Measurements from ENCODE around the gene ASPDH. TPM values are rescaled to one million over a fixed set of nuclear protein-coding genes. Genes with fewer than 3 reads are reported as not detected.
A peak's percentile ranks its signal among the peaks of the same experiment; 100 is the strongest.

The ASPDH gene
- total RNA-seq, 2 experiments from 2014 or later, result not detected

DNA sequence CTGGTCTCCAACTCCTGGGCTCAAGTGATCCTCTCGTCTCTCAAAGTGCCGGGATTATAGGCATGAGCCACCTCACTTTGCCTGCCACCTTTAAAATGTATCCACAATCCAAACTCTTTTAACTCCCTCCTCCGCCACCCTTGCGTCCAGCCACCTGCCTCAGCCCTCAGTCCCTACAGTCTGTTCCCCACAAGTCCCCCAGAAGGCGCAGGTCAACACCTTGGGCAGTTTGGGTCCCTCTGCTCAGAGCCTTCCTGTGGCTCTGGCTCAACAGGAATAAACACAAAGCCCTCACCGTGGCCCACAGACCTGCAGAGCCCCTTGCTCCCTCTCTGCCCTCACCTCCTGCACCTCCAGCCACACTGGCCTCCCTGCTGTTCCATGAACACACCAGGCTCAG is 44.9 kb downstream of the ASPDH start:
- no peak overlapping the region for H3K27ac ChIP-seq (ENCODE audit: low read depth in 1 of 2, low read length in 2 of 2)
- H3K27ac Mint-ChIP-seq, result no peak overlapping the region

DNA sequence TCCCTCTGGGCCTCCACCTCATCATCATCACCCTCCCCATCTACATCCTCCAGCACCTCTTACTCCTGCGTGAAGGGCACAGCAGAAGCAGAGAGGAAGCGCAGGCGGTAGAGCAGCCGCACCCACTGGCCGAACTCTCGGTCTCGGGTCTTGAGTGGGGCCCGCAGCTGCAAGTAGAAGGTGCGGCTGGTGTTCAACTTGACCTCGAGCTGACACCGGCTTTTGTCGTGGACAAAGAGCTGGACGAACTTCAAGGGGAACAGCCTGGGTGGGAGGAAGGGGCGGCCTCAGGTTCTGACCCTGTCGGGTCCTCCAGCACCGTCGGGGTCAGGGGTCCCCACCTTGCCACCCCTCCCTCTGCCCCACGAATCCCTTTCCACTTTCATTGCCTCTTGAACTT is 46.1 kb downstream of the ASPDH start:
- no peak for ATAC-seq (ENCODE audit: poor library complexity)
- Histone ChIP-seq H3K4me1 (ENCODE audit: insufficient read depth, low read length) (no peaks in the 10 kb centered on the region), H3K27ac (ENCODE audit: low read depth in 1 of 2, low read length in 2 of 2) (no peak overlapping the region), H3K9me3 (ENCODE audit: control insufficient read depth in 1 of 2, insufficient read depth in 1 of 2, low read length in 2 of 2) (no peaks in the 10 kb centered on the region), H3K27me3 (ENCODE audit: control insufficient read depth in 1 of 2, insufficient read depth in 2 of 2, low read length in 2 of 2) (no peaks in the 10 kb centered on the region), H3K4me3 (ENCODE audit: low read length) (no peak overlapping the region), H3K36me3 (ENCODE audit: insufficient read depth, low read length) (no peaks in the 10 kb centered on the region)
- Mint-ChIP-seq H3K36me3 (ENCODE audit: low read depth) (no peaks in the 10 kb centered on the region), H3K4me3 (no peak overlapping the region), H3K9me3 (no peaks in the 10 kb centered on the region), H3K27me3 (peaks cover 22% of the 10 kb centered on the region), H3K27ac (no peak overlapping the region), H3K4me1 (ENCODE audit: low read depth) (no peaks in the 10 kb centered on the region)
- TF ChIP-seq CTCF (IDR thresholded peaks at IDR 0.05), result no peak
- CTCF ChIA-PET, result no interaction called here
- intact Hi-C loops (cut with DNase I, micrococcal nuclease), result no loop called here
- peak in 1 of 14 experiments; percentile 12 for DNase-seq
- POLR2A ChIA-PET, result no interaction called here

More for the DNA sequence above, 44.9 kb downstream of the ASPDH start:
- DNase-seq, result no peak
- Mint-ChIP-seq H3K4me1 (ENCODE audit: low read depth) (no peaks in the 10 kb centered on the region), H3K27me3 (peaks cover 13% of the 10 kb centered on the region), H3K4me3 (no peak overlapping the region), H3K9me3 (no peaks in the 10 kb centered on the region), H3K36me3 (ENCODE audit: low read depth) (no peaks in the 10 kb centered on the region)
- POLR2A ChIA-PET, result no interaction called here
- no peak for TF ChIP-seq CTCF (IDR thresholded peaks at IDR 0.05)
- no peaks in the 10 kb centered on the region for H3K27me3 ChIP-seq (ENCODE audit: control insufficient read depth in 1 of 2, insufficient read depth in 2 of 2, low read length in 2 of 2)
- H3K9me3 ChIP-seq (ENCODE audit: control insufficient read depth in 1 of 2, insufficient read depth in 1 of 2, low read length in 2 of 2), result no peaks in the 10 kb centered on the region
- intact Hi-C loops (cut with DNase I, micrococcal nuclease), result no loop called here
- ATAC-seq (ENCODE audit: poor library complexity), result no peak
- H3K4me1 ChIP-seq (ENCODE audit: insufficient read depth, low read length), result no peaks in the 10 kb centered on the region
- CTCF ChIA-PET, result no interaction called here
- H3K4me3 ChIP-seq (ENCODE audit: low read length), result no peak overlapping the region
- H3K36me3 ChIP-seq (ENCODE audit: insufficient read depth, low read length), result no peaks in the 10 kb centered on the region

DNA sequence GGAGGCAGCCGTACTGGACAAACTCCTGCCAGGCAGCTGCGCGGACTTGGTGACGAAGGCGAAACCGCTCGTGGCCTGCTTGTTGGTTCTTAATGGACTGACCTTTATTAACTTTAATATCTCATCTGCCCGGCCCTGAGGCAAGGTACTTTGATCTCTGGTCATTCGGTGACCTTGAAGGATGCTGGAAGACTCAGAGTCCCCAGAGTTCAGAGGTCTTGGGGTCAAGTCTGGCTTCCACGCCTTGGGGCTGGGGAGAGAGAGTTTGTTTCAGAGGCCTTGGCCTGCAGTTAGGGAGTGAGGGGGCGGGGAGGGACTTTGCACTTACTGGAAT is 47.0 kb downstream of the ASPDH start:
- ChIA-PET CTCF (no interaction called here), POLR2A (no interaction called here)
- H3K27me3 ChIP-seq (ENCODE audit: control insufficient read depth in 1 of 2, insufficient read depth in 2 of 2, low read length in 2 of 2), result no peaks in the 10 kb centered on the region
- Mint-ChIP-seq H3K36me3 (ENCODE audit: low read depth) (no peaks in the 10 kb centered on the region), H3K27ac (no peak overlapping the region), H3K9me3 (no peaks in the 10 kb centered on the region), H3K27me3 (peaks cover 27% of the 10 kb centered on the region), H3K4me1 (ENCODE audit: low read depth) (no peaks in the 10 kb centered on the region), H3K4me3 (no peak overlapping the region)
- no peaks in the 10 kb centered on the region for H3K4me1 ChIP-seq (ENCODE audit: insufficient read depth, low read length)
- H3K9me3 ChIP-seq (ENCODE audit: control insufficient read depth in 1 of 2, insufficient read depth in 1 of 2, low read length in 2 of 2), result no peaks in the 10 kb centered on the region
- intact Hi-C loops (cut with DNase I, micrococcal nuclease), result no loop called here
- no peaks in the 10 kb centered on the region for H3K36me3 ChIP-seq (ENCODE audit: insufficient read depth, low read length)
- no peak for TF ChIP-seq CTCF (IDR thresholded peaks at IDR 0.05)
- no peak overlapping the region for H3K27ac ChIP-seq (ENCODE audit: low read depth in 1 of 2, low read length in 2 of 2)
- ATAC-seq (ENCODE audit: poor library complexity) (no peak), DNase-seq (no peak)
- no peak overlapping the region for H3K4me3 ChIP-seq (ENCODE audit: low read length)
